Esophagus muscularis mucosa (tissue), 4 donors: ENCODE results near the gene MCF2L. TPM values are rescaled to one million over a fixed set of nuclear protein-coding genes. Genes with fewer than 3 reads are reported as not detected.

Experiments used
- DNase-seq: peaks from one replicate; pipeline ENCODE4 v3.0.0-alpha.2; 2017; ENCODE audit errors: extremely low spot score
- H3K27ac ChIP-seq, 4 donors: fragments of 200-600 bp; sonication (generic); replicated peaks in 1 of 4; 1 replicate in 3 of 4; 2 replicates in 1 of 4; pipeline ENCODE4 v1.5.1; 2016 to 2019; ENCODE audit warnings: mild to moderate bottlenecking in 1 of 4
- H3K27me3 ChIP-seq, 4 donors: fragments of 200-600 bp; sonication (generic); one replicate each; pipeline versions ENCODE4 v1.5.1 to v1.6.0; 2016 to 2019
- H3K36me3 ChIP-seq, 4 donors: fragments of 200-600 bp; sonication (generic); one replicate each; pipeline ENCODE4 v1.5.1; 2016 to 2019
- H3K4me1 ChIP-seq, 4 donors: fragments of 200-600 bp; sonication (generic); one replicate each; pipeline ENCODE4 v1.5.1; 2016 to 2019
- H3K4me3 ChIP-seq, 4 donors: fragments of 200-600 bp; sonication (generic); 1 replicate in 2 of 4; 2 replicates in 2 of 4; pipeline ENCODE4 v1.5.1; 2016 to 2019; ENCODE audit warnings: mild to moderate bottlenecking in 4 of 4, moderate library complexity in 1 of 4
- H3K9me3 ChIP-seq, 4 donors: fragments of 200-600 bp; sonication (generic); 1 replicate in 3 of 4; 2 replicates in 1 of 4; pipeline ENCODE4 v1.5.1; 2016 to 2019
- CTCF ChIP-seq, 3 experiments: fragments of 200-600 bp in 2 of 3; fragments of 450-650 bp in 1 of 3; sonication (generic) in 2 of 3; IDR thresholded peaks; one replicate each; pipeline ENCODE4 v1.5.1; 2017 to 2019; ENCODE audit warnings: antibody characterized with exemption in 3 of 3, mild to moderate bottlenecking in 2 of 3, moderate library complexity in 1 of 3
- EP300 ChIP-seq: sonication (generic); formaldehyde crosslinking; IDR thresholded peaks from one replicate; pipeline ENCODE4 v1.6.1; 2017; ENCODE audit warnings: antibody characterized with exemption
- POLR2A ChIP-seq: fragments of 450-650 bp; IDR thresholded peaks from one replicate; pipeline ENCODE4 v1.6.1; 2017; ENCODE audit warnings: antibody characterized with exemption, moderate library complexity, mild to moderate bottlenecking, low read depth
- POLR2AphosphoS5 ChIP-seq, 2 donors: sonication (generic); formaldehyde crosslinking; IDR thresholded peaks; one replicate each; pipeline ENCODE4 v1.6.1; 2017; ENCODE audit warnings: antibody characterized with exemption in 2 of 2
- WGBS: methylation state at CpG from one replicate; pipeline ENCODE4 v1.1.5; 2018; 5-methylcytosine and 5-hydroxymethylcytosine counted together
- intact Hi-C: fragments of 100-400 bp; cut with DNase I; formaldehyde crosslinking; loops from one replicate; pipeline ENCODE4 v1.15.1; 2023
- total RNA-seq, 4 donors: library from RNA; depleted of rRNA; stranded (reverse); fragments of >200 nt; gene quantifications; one replicate each; pipeline versions ENCODE4 v1.1.0 to v1.2.1, GENCODE V29; 2016

MCF2L gene
- total RNA-seq, 4 donors from 2014 or later = 14.5 to 38.6 (median 26.7) TPM

DNA sequence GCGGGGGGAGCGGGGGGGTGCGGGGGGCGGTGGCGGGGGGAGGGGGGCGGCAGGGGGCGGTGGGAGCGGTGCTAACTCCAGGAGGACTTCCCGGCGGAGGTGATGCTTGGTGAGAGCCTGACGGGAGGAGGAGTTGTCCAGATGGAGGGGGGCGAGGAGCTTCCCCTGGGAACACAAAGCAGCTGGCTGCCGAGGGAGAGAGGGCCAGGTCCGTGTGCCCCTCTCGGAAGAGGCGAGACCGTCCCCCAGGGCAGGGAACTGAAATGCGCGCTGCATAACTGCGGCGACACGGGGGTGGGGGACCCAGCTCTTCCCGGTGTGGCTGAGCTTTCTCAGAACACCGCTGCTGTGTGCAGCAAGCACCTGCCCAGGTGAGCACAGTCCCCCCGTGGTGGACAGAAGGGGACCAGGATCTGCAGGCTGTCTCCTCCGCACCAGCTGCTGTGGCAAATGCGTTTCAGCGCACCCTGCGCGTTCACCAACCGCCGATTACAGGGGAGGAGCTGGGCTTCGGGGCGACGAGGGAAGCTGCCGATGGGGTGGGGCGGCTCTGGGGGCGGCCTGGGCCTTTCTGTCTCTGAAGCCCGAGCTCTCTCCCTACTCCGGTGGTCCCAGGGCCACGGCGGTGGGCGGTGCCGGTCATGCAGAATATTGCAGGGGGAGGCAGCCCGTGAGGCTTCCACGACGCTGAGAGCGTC is 81.9 kb downstream of the MCF2L start:
- 32% methylated on average over 32 of the region's 48 CpGs for WGBS
- H3K9me3 ChIP-seq = no peaks in the 10 kb centered on the region
- DNase-seq = no peak
- intact Hi-C loops = no loop called here
- TF ChIP-seq EP300 = no peak
- TF ChIP-seq CTCF (IDR thresholded peaks at IDR 0.05) = no peak
- no peak for TF ChIP-seq POLR2AphosphoS5 (IDR thresholded peaks at IDR 0.05)
- TF ChIP-seq POLR2A = no peak
- H3K4me3 ChIP-seq = peak overlapping the region in 3 of 4 donors; percentile 29 to 36 (median 34)
- H3K4me1 ChIP-seq = peaks cover 13 to 24% (median 23%) of the 10 kb centered on the region in 4 donors
- peaks cover 0 to 40% (median 2%) of the 10 kb centered on the region in 4 donors for H3K36me3 ChIP-seq
- H3K27me3 ChIP-seq = peaks cover 0 to 60% (median 3%) of the 10 kb centered on the region in 4 donors
- H3K27ac ChIP-seq = no peak overlapping the region

GRCh38 chr13:113051641-113052040 is 82.6 kb downstream of the MCF2L start:
- Histone ChIP-seq H3K36me3 (peaks cover 0 to 33% (median 0%) of the 10 kb centered on the region in 4 donors), H3K27ac (no peak overlapping the region), H3K4me3 (no peak overlapping the region), H3K27me3 (peaks cover 0 to 55% (median 3%) of the 10 kb centered on the region in 4 donors), H3K4me1 (peaks cover 13 to 24% (median 23%) of the 10 kb centered on the region in 4 donors), H3K9me3 (no peaks in the 10 kb centered on the region)
- 84% methylated on average over 5 of the region's 14 CpGs for WGBS
- DNase-seq = no peak
- TF ChIP-seq EP300 (no peak), POLR2A (no peak), CTCF (IDR thresholded peaks at IDR 0.05) (no peak), POLR2AphosphoS5 (IDR thresholded peaks at IDR 0.05) (no peak)
- intact Hi-C loops = no loop called here

GRCh38 chr13:113052206-113052605 is 83.2 kb downstream of the MCF2L start:
- Histone ChIP-seq H3K4me1 (peaks cover 13 to 24% (median 23%) of the 10 kb centered on the region in 4 donors), H3K4me3 (no peak overlapping the region), H3K36me3 (peaks cover 0 to 27% (median 0%) of the 10 kb centered on the region in 4 donors), H3K9me3 (no peaks in the 10 kb centered on the region), H3K27me3 (peaks cover 0 to 53% (median 3%) of the 10 kb centered on the region in 4 donors), H3K27ac (no peak overlapping the region)
- intact Hi-C loops = no loop called here
- DNase-seq = no peak
- WGBS = 84% methylated on average over 16 of the region's 16 CpGs
- TF ChIP-seq EP300 = no peak
- no peak for TF ChIP-seq POLR2A
- no peak for TF ChIP-seq CTCF (IDR thresholded peaks at IDR 0.05)
- TF ChIP-seq POLR2AphosphoS5 (IDR thresholded peaks at IDR 0.05) = no peak

GRCh38 chr13:113052971-113053370 is 84.0 kb downstream of the MCF2L start:
- TF ChIP-seq POLR2AphosphoS5 (IDR thresholded peaks at IDR 0.05) = no peak
- TF ChIP-seq POLR2A = no peak
- TF ChIP-seq CTCF (IDR thresholded peaks at IDR 0.05) = no peak
- no peak for TF ChIP-seq EP300
- 89% methylated on average over 13 of the region's 13 CpGs for WGBS
- peaks cover 0 to 19% (median 0%) of the 10 kb centered on the region in 4 donors for H3K36me3 ChIP-seq
- peaks cover 0 to 6% (median 0%) of the 10 kb centered on the region in 4 donors for H3K9me3 ChIP-seq
- peaks cover 0 to 47% (median 3%) of the 10 kb centered on the region in 4 donors for H3K27me3 ChIP-seq
- intact Hi-C loops = no loop called here
- DNase-seq = no peak
- no peak overlapping the region for H3K27ac ChIP-seq
- H3K4me1 ChIP-seq = peaks cover 13 to 24% (median 23%) of the 10 kb centered on the region in 4 donors
- H3K4me3 ChIP-seq = no peak overlapping the region
